Transverse colon (tissue), 4 donors: ENCODE data around the gene RTEL1.

Experiments
- CTCF ChIP-seq, 5 experiments: fragments of 200-600 bp in 3 of 5; fragments of 450-650 bp in 2 of 5; sonication (generic) in 3 of 5; IDR thresholded peaks; 1 replicate in 2 of 5; 2 replicates in 3 of 5; pipeline ENCODE4 v1.5.1; 2016 to 2017; ENCODE audit warnings: antibody characterized with exemption in 5 of 5, inconsistent platforms in 3 of 5, mild to moderate bottlenecking in 2 of 5, moderate library complexity in 1 of 5
- EP300 ChIP-seq: sonication (generic); formaldehyde crosslinking; IDR thresholded peaks from one replicate; pipeline ENCODE4 v1.6.1; 2017; ENCODE audit warnings: antibody characterized with exemption, low read depth
- POLR2A ChIP-seq: fragments of 450-650 bp; IDR thresholded peaks from one replicate; pipeline ENCODE4 v1.6.1; 2016; ENCODE audit warnings: antibody characterized with exemption, mild to moderate bottlenecking, moderate library complexity
- POLR2AphosphoS5 ChIP-seq, 3 donors: sonication (generic); formaldehyde crosslinking; IDR thresholded peaks; one replicate each; pipeline ENCODE4 v1.6.1; 2016; ENCODE audit warnings: antibody characterized with exemption in 3 of 3

GRCh38 chr20:63653041-63653973 is 4.8 kb upstream of the RTEL1 start, which contains the start of gene STMN3:
- TF ChIP-seq CTCF (IDR thresholded peaks at IDR 0.05) = no peak
- TF ChIP-seq EP300 = no peak
- peak in 2 of 3 donors; percentile 29 to 54 for TF ChIP-seq POLR2AphosphoS5 (IDR thresholded peaks at IDR 0.05)
- TF ChIP-seq POLR2A = no peak
